Ishikawa (cell line): ENCODE results near the gene LSAMP.

Source experiments
- EP300 ChIP-seq: IDR thresholded peaks from 2 replicates; pipeline ENCODE4 v1.6.1; 2012; ENCODE audit warnings: borderline replicate concordance
- FOXM1 ChIP-seq: IDR thresholded peaks from 2 replicates; pipeline ENCODE4 v1.6.1; 2012; ENCODE audit warnings: low read depth, borderline replicate concordance
- MAX ChIP-seq: IDR thresholded peaks from 2 replicates; pipeline ENCODE4 v1.6.1; 2012
- NFIC ChIP-seq: IDR thresholded peaks from 2 replicates; pipeline ENCODE4 v1.6.1; 2012
- RAD21 ChIP-seq: IDR thresholded peaks from 2 replicates; pipeline ENCODE4 v1.6.1; 2012; ENCODE audit warnings: low read depth
- REST ChIP-seq: IDR thresholded peaks from 2 replicates; pipeline ENCODE4 v1.6.1; 2012; ENCODE audit warnings: low read depth, mild to moderate bottlenecking
- TAF1 ChIP-seq: IDR thresholded peaks from 2 replicates; pipeline ENCODE4 v1.6.1; 2012; ENCODE audit warnings: low read depth, mild to moderate bottlenecking
- TCF12 ChIP-seq: IDR thresholded peaks from 2 replicates; pipeline ENCODE4 v1.6.1; 2012; ENCODE audit warnings: low read depth
- TEAD4 ChIP-seq: IDR thresholded peaks from 2 replicates; pipeline ENCODE4 v1.6.1; 2012
- USF1 ChIP-seq: IDR thresholded peaks from 2 replicates; pipeline ENCODE4 v1.6.1; 2012
- YY1 ChIP-seq: IDR thresholded peaks from 2 replicates; pipeline ENCODE4 v1.6.1; 2012; ENCODE audit warnings: low read depth
- ZBTB7A ChIP-seq: IDR thresholded peaks from 2 replicates; pipeline ENCODE4 v1.6.1; 2012; ENCODE audit warnings: low read depth

- TF ChIP-seq TAF1 (no peak), USF1 (no peak), ZBTB7A (no peak), TEAD4 (no peak), RAD21 (no peak), YY1 (no peak), REST (no peak), FOXM1 (no peak), NFIC (no peak), EP300 (no peak), MAX (no peak), TCF12 (no peak)
Measured at GRCh38 chr3:115916866-115917265, 528.4 kb downstream of the LSAMP start.
